Kidney epithelial cell (primary cell): ENCODE results near the gene SFTA2. TPM values are rescaled to one million over a fixed set of nuclear protein-coding genes. Genes with fewer than 3 reads are reported as not detected.
"Not testable (repeated sequence)": the region's sequence is repeated elsewhere in the genome, so short reads cannot be mapped to it uniquely, and the experiment has no call there.

Experiments used
- DNase-seq: peaks from one replicate; pipeline ENCODE4 v3.0.0-alpha.2; 2010; ENCODE audit warnings: low read depth
- H3K27me3 ChIP-seq: 2 replicates; pipeline ENCODE4 v1.6.0; 2011; ENCODE audit warnings: low read length; ENCODE audit not compliant: control insufficient read depth, insufficient read depth
- H3K36me3 ChIP-seq: 2 replicates; pipeline ENCODE4 v1.5.1; 2011; ENCODE audit warnings: low read length; ENCODE audit not compliant: control insufficient read depth, insufficient read depth
- H3K4me3 ChIP-seq: 2 replicates; pipeline ENCODE4 v1.5.1; 2011; ENCODE audit warnings: low read depth, mild to moderate bottlenecking, control low read depth, low read length
- total RNA-seq: library from RNA; depleted of rRNA; stranded (reverse); fragments of >200 nt; gene quantifications from 2 replicates; pipeline ENCODE4 v1.2.3, GENCODE V29; 2015
- TF ChIP-seq, protein P1 (sequence below): IDR thresholded peaks from 2 replicates; pipeline ENCODE4 v1.5.1; 2011; ENCODE audit warnings: mild to moderate bottlenecking, moderate library complexity, low read length, control low read depth, inconsistent platforms; ENCODE audit not compliant: insufficient read depth, poor library complexity, severe bottlenecking

The SFTA2 gene
- total RNA-seq, 1 donor from 2014 or later, result 1.0 TPM

GRCh38 chr6:30907758-30908591, 24.0 kb downstream of the SFTA2 start, which contains the start of gene GTF2H4:
GTF2H4 (plus strand) TSS chr6:30908207.
- TF ChIP-seq, protein P1, sequence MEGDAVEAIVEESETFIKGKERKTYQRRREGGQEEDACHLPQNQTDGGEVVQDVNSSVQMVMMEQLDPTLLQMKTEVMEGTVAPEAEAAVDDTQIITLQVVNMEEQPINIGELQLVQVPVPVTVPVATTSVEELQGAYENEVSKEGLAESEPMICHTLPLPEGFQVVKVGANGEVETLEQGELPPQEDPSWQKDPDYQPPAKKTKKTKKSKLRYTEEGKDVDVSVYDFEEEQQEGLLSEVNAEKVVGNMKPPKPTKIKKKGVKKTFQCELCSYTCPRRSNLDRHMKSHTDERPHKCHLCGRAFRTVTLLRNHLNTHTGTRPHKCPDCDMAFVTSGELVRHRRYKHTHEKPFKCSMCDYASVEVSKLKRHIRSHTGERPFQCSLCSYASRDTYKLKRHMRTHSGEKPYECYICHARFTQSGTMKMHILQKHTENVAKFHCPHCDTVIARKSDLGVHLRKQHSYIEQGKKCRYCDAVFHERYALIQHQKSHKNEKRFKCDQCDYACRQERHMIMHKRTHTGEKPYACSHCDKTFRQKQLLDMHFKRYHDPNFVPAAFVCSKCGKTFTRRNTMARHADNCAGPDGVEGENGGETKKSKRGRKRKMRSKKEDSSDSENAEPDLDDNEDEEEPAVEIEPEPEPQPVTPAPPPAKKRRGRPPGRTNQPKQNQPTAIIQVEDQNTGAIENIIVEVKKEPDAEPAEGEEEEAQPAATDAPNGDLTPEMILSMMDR, result no peak
- Histone ChIP-seq H3K36me3 (peaks cover 5% of the 10 kb centered on the region), H3K4me3 (peak within 1 kb of the TSS; percentile 79), H3K27me3 (no peaks in the 10 kb centered on the region)
- DNase-seq, result peak; percentile 97

- H3K4me3 ChIP-seq, result peak overlapping the region; percentile 79
- not testable (repeated sequence) for H3K27me3 ChIP-seq, DNase-seq, H3K36me3 ChIP-seq
These were observed 24.6 kb downstream of the SFTA2 start for GRCh38 chr6:30907290-30907757.

DNA sequence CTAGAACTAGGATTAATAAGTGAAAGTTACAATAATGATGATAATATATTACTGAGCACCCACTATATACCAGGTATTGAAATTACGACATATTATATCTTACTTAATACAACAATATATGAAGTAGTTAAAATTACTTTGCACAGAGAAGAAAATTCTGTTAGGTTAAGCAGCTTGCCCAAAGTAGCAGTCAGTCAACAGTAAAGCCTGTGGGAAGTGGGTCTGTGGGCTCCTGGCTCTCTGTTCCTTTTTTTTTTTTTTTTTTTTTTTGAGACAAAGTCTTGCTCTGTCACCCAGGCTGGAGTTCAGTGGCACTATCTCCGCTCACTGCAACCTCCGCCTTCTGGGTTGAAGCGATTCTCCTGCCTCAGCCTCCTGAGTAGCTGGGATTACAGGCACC, 28.7 kb downstream of the SFTA2 start:
- no peaks in the 10 kb centered on the region for H3K27me3 ChIP-seq
- DNase-seq, result no peak
- TF ChIP-seq, protein P1, result no peak
- H3K36me3 ChIP-seq, result peaks cover 5% of the 10 kb centered on the region
- H3K4me3 ChIP-seq, result no peak overlapping the region

GRCh38 chr6:30902709-30903108, 29.3 kb downstream of the SFTA2 start:
- DNase-seq, result no peak
- no peak overlapping the region for H3K4me3 ChIP-seq
- peaks cover 5% of the 10 kb centered on the region for H3K36me3 ChIP-seq
- TF ChIP-seq, protein P1, result no peak
- H3K27me3 ChIP-seq, result no peaks in the 10 kb centered on the region

- H3K36me3 ChIP-seq, DNase-seq, H3K27me3 ChIP-seq, H3K4me3 ChIP-seq: not testable (repeated sequence)
These were observed 29.8 kb downstream of the SFTA2 start for GRCh38 chr6:30902196-30902595.

- Histone ChIP-seq H3K36me3 (peaks cover 5% of the 10 kb centered on the region), H3K4me3 (no peak overlapping the region), H3K27me3 (no peaks in the 10 kb centered on the region)
- TF ChIP-seq, protein P1, result no peak
- no peak for DNase-seq
These were observed 30.5 kb downstream of the SFTA2 start for GRCh38 chr6:30901436-30901835.
